ENCODE measurements around the gene PGAM2.

PGAM2 gene

GRCh38 chr7:44057181-44057848 is 8.1 kb downstream of the PGAM2 start:
- Histone ChIP-seq H3K27me3 (ENCODE audit: insufficient read depth, poor library complexity, severe bottlenecking) (no peaks in the 10 kb centered on the region), H3K4me3 (ENCODE audit: severe bottlenecking) (no peak overlapping the region), H3K9me3 (ENCODE audit: severe bottlenecking) (no peaks in the 10 kb centered on the region), H3K4me1 (ENCODE audit: insufficient read depth, poor library complexity, severe bottlenecking) (no peaks in the 10 kb centered on the region), H3K27ac (ENCODE audit: poor library complexity, severe bottlenecking) (no peak overlapping the region), H3K36me3 (ENCODE audit: low read depth) (peaks cover 76% of the 10 kb centered on the region)
- no peak for TF ChIP-seq CTCF (IDR thresholded peaks at IDR 0.05; ENCODE audit: poor library complexity, severe bottlenecking)
- ATAC-seq (ENCODE audit: low read depth) (no peak), DNase-seq (ENCODE audit: low spot score) (no peak)

DNA sequence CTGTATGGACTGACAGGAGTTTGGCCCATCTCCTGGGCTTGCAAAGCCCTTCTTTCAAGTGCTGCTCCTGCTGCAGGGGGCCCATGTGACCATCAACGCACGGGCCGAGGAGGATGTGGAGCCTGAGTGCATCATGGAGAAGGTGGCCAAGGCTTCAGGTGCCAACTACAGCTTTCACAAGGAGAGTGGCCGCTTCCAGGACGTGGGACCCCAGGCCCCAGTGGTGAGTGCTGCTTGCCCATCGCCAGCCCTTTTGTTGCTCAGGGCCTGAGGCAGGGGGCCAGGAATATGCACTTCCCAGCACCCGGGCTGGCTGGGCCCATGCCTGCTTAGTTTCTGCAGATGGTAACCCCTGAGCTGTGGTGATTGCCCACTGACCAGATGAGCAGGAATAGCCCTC is 8.7 kb downstream of the PGAM2 start:
- DNase-seq (ENCODE audit: low spot score) (no peak), ATAC-seq (ENCODE audit: low read depth) (no peak)
- Histone ChIP-seq H3K9me3 (ENCODE audit: severe bottlenecking) (no peaks in the 10 kb centered on the region), H3K27me3 (ENCODE audit: insufficient read depth, poor library complexity, severe bottlenecking) (no peaks in the 10 kb centered on the region), H3K36me3 (ENCODE audit: low read depth) (peaks cover 82% of the 10 kb centered on the region), H3K4me1 (ENCODE audit: insufficient read depth, poor library complexity, severe bottlenecking) (no peaks in the 10 kb centered on the region), H3K27ac (ENCODE audit: poor library complexity, severe bottlenecking) (no peak overlapping the region), H3K4me3 (ENCODE audit: severe bottlenecking) (no peak overlapping the region)
- no peak for TF ChIP-seq CTCF (IDR thresholded peaks at IDR 0.05; ENCODE audit: poor library complexity, severe bottlenecking)

DNA sequence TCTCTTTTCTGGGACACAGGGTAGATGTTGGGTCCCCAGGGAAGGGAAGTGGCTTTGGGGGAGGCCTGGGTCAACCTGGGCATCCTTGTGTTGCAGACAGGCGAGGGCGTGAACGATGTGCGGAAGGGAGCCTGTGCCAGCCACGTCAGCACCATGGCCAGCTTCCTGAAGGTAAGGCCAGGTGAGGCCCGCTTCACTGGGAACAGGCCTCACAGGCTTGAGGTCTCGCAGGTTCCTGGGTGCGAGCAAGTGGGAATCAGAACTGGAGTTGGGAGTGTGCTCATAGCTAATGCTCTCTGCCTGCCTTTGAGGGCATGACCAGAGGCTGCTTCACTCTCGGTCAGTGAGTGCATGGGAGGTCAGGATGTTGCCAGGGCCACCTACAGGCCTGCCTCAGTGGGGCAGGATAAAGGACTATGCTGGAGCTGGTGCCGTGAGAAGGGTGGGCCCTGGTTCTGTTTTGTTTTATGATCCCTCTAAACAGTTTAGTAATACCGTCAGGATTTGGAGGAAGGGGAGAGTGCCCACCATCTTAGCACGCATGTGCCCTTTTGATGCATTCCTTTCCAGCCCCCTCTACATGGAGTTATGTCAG is 12.5 kb downstream of the PGAM2 start:
- ATAC-seq (ENCODE audit: low read depth), result no peak

DNA sequence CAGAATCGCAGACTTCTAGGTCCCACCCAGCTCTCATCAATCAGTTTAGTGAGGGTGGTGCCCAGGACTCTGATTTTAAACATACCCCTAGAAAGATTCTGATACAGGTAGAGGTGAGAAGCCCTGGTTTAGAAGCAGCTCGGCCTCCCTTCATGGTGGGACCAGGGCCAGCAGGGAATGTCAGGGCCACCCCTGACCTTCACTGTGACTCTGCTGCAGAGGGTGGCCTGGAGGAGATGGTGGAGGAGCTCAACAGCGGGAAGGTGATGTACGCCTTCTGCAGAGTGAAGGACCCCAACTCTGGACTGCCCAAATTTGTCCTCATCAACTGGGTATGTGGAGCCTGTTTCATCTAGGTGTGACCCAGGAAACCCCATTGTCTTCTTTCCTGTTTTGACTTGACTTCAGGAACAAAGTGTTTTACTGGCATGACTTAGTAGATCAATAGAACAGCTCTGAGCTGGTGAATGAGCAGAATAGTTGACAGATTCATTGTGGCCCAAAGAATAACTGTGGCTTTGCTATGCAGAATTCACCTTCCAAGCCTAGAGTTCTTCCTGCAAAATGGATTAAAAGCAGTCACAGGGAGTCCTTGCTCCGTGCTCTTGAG is 13.7 kb downstream of the PGAM2 start:
- H3K27ac ChIP-seq (ENCODE audit: poor library complexity, severe bottlenecking), result no peak overlapping the region
- no peak for ATAC-seq (ENCODE audit: low read depth)
- no peaks in the 10 kb centered on the region for H3K27me3 ChIP-seq (ENCODE audit: insufficient read depth, poor library complexity, severe bottlenecking)
- H3K36me3 ChIP-seq (ENCODE audit: low read depth), result peaks cover 93% of the 10 kb centered on the region
- no peak for TF ChIP-seq CTCF (IDR thresholded peaks at IDR 0.05; ENCODE audit: poor library complexity, severe bottlenecking)
- no peaks in the 10 kb centered on the region for H3K4me1 ChIP-seq (ENCODE audit: insufficient read depth, poor library complexity, severe bottlenecking)
- no peak overlapping the region for H3K4me3 ChIP-seq (ENCODE audit: severe bottlenecking)
- DNase-seq (ENCODE audit: low spot score), result no peak
- no peaks in the 10 kb centered on the region for H3K9me3 ChIP-seq (ENCODE audit: severe bottlenecking)

More for the DNA sequence above, 12.5 kb downstream of the PGAM2 start:
- Histone ChIP-seq H3K9me3 (ENCODE audit: severe bottlenecking) (no peaks in the 10 kb centered on the region), H3K27me3 (ENCODE audit: insufficient read depth, poor library complexity, severe bottlenecking) (no peaks in the 10 kb centered on the region), H3K27ac (ENCODE audit: poor library complexity, severe bottlenecking) (no peak overlapping the region), H3K36me3 (ENCODE audit: low read depth) (peaks cover 95% of the 10 kb centered on the region), H3K4me3 (ENCODE audit: severe bottlenecking) (no peak overlapping the region), H3K4me1 (ENCODE audit: insufficient read depth, poor library complexity, severe bottlenecking) (no peaks in the 10 kb centered on the region)
- no peak for DNase-seq (ENCODE audit: low spot score)
- TF ChIP-seq CTCF (IDR thresholded peaks at IDR 0.05; ENCODE audit: poor library complexity, severe bottlenecking), result no peak

Measured in RWPE2 (cell line).